ENCODE data around the gene CAND2. TPM values are rescaled to one million over a fixed set of nuclear protein-coding genes. Genes with fewer than 3 reads are reported as not detected.
"Not testable (repeated sequence)": the region's sequence is repeated elsewhere in the genome, so short reads cannot be mapped to it uniquely, and the experiment has no call there.

The CAND2 gene
- polyA plus RNA-seq, 3 donors, result not detected

GRCh38 chr3:12852201-12852600, 55.7 kb downstream of the CAND2 start:
- intact Hi-C loops (cut with micrococcal nuclease), result no loop called here
- H3K9me3 Mint-ChIP-seq, result peaks cover 0 to 2% (median 0%) of the 10 kb centered on the region in 7 donors
- H3K9ac ChIP-seq (ENCODE audit: insufficient read depth, low read length, poor library complexity, severe bottlenecking), result no peak overlapping the region
- no peak overlapping the region for H3K27ac ChIP-seq (ENCODE audit: low read depth in 1 of 2, low read length in 2 of 2)
- H3K4me1 ChIP-seq (ENCODE audit: control insufficient read depth in 1 of 2, insufficient read depth in 2 of 2, low read length in 2 of 2), result no peaks in the 10 kb centered on the region
- H3K36me3 ChIP-seq (replicated peaks in 1 of 2; ENCODE audit: control insufficient read depth in 1 of 2, insufficient read depth in 2 of 2, low read length in 2 of 2), result no peaks in the 10 kb centered on the region
- no peak overlapping the region for H3K4me3 Mint-ChIP-seq
- no peak for DNase-seq
- no peak overlapping the region for H3K4me3 ChIP-seq (replicated peaks in 1 of 3; ENCODE audit: low read depth in 2 of 3, low read length in 3 of 3)
- no peaks in the 10 kb centered on the region for H3K9me3 ChIP-seq (replicated peaks in 1 of 2; ENCODE audit: control insufficient read depth in 1 of 2, insufficient read depth in 1 of 2, low read length in 2 of 2)
- H3K36me3 Mint-ChIP-seq, result no peaks in the 10 kb centered on the region
- H4K20me1 ChIP-seq (ENCODE audit: insufficient read depth, low read length), result no peaks in the 10 kb centered on the region
- no peak overlapping the region for H3K4me2 ChIP-seq (replicated peaks; ENCODE audit: extremely low read depth, low read length, poor library complexity, severe bottlenecking)
- 93% methylated on average over 2 of the region's 3 CpGs for WGBS (ENCODE audit: insufficient coverage)
- TF ChIP-seq CTCF (IDR thresholded peaks at IDR 0.05), result no peak
- H3K27me3 Mint-ChIP-seq (ENCODE audit: low read depth in 3 of 3), result peaks cover 4 to 11% (median 8%) of the 10 kb centered on the region in 3 donors
- H3K4me1 Mint-ChIP-seq, result peaks cover 8% of the 10 kb centered on the region
- no peaks in the 10 kb centered on the region for H3K27me3 ChIP-seq (ENCODE audit: control insufficient read depth in 2 of 2, insufficient read depth in 2 of 2, low read length in 2 of 2)
- H3K79me2 ChIP-seq (ENCODE audit: insufficient read depth, low read length), result no peaks in the 10 kb centered on the region
- no peak overlapping the region for H2AFZ ChIP-seq (ENCODE audit: insufficient read depth, low read depth, low read length, poor library complexity, severe bottlenecking)
- H3K27ac Mint-ChIP-seq, result no peak overlapping the region

- H3K9me3 Mint-ChIP-seq; H3K4me3 ChIP-seq (replicated peaks in 1 of 3; ENCODE audit: low read depth in 2 of 3, low read length in 3 of 3); H3K4me2 ChIP-seq (replicated peaks; ENCODE audit: extremely low read depth, low read length, poor library complexity, severe bottlenecking); H2AFZ ChIP-seq (ENCODE audit: insufficient read depth, low read depth, low read length, poor library complexity, severe bottlenecking); H3K4me3 Mint-ChIP-seq; DNase-seq; H3K79me2 ChIP-seq (ENCODE audit: insufficient read depth, low read length); H3K27me3 ChIP-seq (ENCODE audit: control insufficient read depth in 2 of 2, insufficient read depth in 2 of 2, low read length in 2 of 2); H3K4me1 ChIP-seq (ENCODE audit: control insufficient read depth in 1 of 2, insufficient read depth in 2 of 2, low read length in 2 of 2); intact Hi-C loops (cut with micrococcal nuclease); H3K4me1 Mint-ChIP-seq; H3K9ac ChIP-seq (ENCODE audit: insufficient read depth, low read length, poor library complexity, severe bottlenecking); H4K20me1 ChIP-seq (ENCODE audit: insufficient read depth, low read length); H3K9me3 ChIP-seq (replicated peaks in 1 of 2; ENCODE audit: control insufficient read depth in 1 of 2, insufficient read depth in 1 of 2, low read length in 2 of 2); H3K27ac Mint-ChIP-seq; H3K36me3 ChIP-seq (replicated peaks in 1 of 2; ENCODE audit: control insufficient read depth in 1 of 2, insufficient read depth in 2 of 2, low read length in 2 of 2); H3K27ac ChIP-seq (ENCODE audit: low read depth in 1 of 2, low read length in 2 of 2); H3K36me3 Mint-ChIP-seq: not testable (repeated sequence)
- H3K27me3 Mint-ChIP-seq (ENCODE audit: low read depth in 3 of 3), result peaks cover 5 to 11% (median 8%) of the 10 kb centered on the region in 3 donors
- 11% methylated on average over 1 of the region's 2 CpGs for WGBS (ENCODE audit: insufficient coverage)
These were observed 57.4 kb downstream of the CAND2 start for GRCh38 chr3:12853847-12854246.
